ENCODE measurements around the gene MINK1.

Gene MINK1

GRCh38 chr17:4945176-4945943 lies 112.2 kb downstream of the MINK1 start (continued):
- TF ChIP-seq ZNF280D (tag by site-specific recombination; IDR thresholded peaks at IDR 0.05), result no peak
- TF ChIP-seq ZNF266 (tag by site-specific recombination; IDR thresholded peaks at IDR 0.05; ENCODE audit: low read depth), result no peak
- peak; percentile 80 for TF ChIP-seq ZEB2 (tag by site-specific recombination; IDR thresholded peaks at IDR 0.05)
- TF ChIP-seq, protein P1, sequence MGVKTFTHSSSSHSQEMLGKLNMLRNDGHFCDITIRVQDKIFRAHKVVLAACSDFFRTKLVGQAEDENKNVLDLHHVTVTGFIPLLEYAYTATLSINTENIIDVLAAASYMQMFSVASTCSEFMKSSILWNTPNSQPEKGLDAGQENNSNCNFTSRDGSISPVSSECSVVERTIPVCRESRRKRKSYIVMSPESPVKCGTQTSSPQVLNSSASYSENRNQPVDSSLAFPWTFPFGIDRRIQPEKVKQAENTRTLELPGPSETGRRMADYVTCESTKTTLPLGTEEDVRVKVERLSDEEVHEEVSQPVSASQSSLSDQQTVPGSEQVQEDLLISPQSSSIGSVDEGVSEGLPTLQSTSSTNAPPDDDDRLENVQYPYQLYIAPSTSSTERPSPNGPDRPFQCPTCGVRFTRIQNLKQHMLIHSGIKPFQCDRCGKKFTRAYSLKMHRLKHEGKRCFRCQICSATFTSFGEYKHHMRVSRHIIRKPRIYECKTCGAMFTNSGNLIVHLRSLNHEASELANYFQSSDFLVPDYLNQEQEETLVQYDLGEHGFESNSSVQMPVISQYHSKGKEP (tag by site-specific recombination; IDR thresholded peaks at IDR 0.05), result peak; percentile 15; the same call in 1 of the 2 replicates
- TF ChIP-seq ZSCAN5A (tag by site-specific recombination; IDR thresholded peaks at IDR 0.05), result no peak
- peak; percentile 90 for TF ChIP-seq HIC1 (tag by site-specific recombination; IDR thresholded peaks at IDR 0.05)
- TF ChIP-seq ZNF529 (tag by site-specific recombination; IDR thresholded peaks at IDR 0.05; ENCODE audit: insufficient replicate concordance), result no peak
- TF ChIP-seq OVOL3 (tag by site-specific recombination; IDR thresholded peaks at IDR 0.05), result no peak
- no peak for TF ChIP-seq GLI2 (tag by site-specific recombination; IDR thresholded peaks at IDR 0.05; ENCODE audit: borderline replicate concordance, low read depth)
- TF ChIP-seq ZNF146 (tag by site-specific recombination; IDR thresholded peaks at IDR 0.05), result no peak
- no peak for TF ChIP-seq ZNF701 (tag by site-specific recombination; IDR thresholded peaks at IDR 0.05)
- no peak for TF ChIP-seq ZNF677 (tag by site-specific recombination; IDR thresholded peaks at IDR 0.05)
- TF ChIP-seq ZFHX2 (tag by site-specific recombination; conservative IDR thresholded peaks at IDR 0.05), result peak; percentile 44; the same call in 1 of the 2 replicates
- TF ChIP-seq ZNF335 (tag by site-specific recombination; conservative IDR thresholded peaks at IDR 0.05), result no peak
- no peak for TF ChIP-seq ZNF112 (tag by site-specific recombination; IDR thresholded peaks at IDR 0.05)
- no peak for TF ChIP-seq ZBTB1 (tag by site-specific recombination; IDR thresholded peaks at IDR 0.05)
- TF ChIP-seq ZSCAN23 (tag by site-specific recombination; IDR thresholded peaks at IDR 0.05), result no peak
- TF ChIP-seq, protein P2, sequence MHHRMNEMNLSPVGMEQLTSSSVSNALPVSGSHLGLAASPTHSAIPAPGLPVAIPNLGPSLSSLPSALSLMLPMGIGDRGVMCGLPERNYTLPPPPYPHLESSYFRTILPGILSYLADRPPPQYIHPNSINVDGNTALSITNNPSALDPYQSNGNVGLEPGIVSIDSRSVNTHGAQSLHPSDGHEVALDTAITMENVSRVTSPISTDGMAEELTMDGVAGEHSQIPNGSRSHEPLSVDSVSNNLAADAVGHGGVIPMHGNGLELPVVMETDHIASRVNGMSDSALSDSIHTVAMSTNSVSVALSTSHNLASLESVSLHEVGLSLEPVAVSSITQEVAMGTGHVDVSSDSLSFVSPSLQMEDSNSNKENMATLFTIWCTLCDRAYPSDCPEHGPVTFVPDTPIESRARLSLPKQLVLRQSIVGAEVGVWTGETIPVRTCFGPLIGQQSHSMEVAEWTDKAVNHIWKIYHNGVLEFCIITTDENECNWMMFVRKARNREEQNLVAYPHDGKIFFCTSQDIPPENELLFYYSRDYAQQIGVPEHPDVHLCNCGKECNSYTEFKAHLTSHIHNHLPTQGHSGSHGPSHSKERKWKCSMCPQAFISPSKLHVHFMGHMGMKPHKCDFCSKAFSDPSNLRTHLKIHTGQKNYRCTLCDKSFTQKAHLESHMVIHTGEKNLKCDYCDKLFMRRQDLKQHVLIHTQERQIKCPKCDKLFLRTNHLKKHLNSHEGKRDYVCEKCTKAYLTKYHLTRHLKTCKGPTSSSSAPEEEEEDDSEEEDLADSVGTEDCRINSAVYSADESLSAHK (tag by site-specific recombination; IDR thresholded peaks at IDR 0.05), result no peak
- peak; percentile 93 for TF ChIP-seq KLF1 (tag by site-specific recombination; IDR thresholded peaks at IDR 0.05)
- no peak for TF ChIP-seq ZNF23 (tag by site-specific recombination; IDR thresholded peaks at IDR 0.05; ENCODE audit: borderline replicate concordance)
- TF ChIP-seq ZNF585B (tag by site-specific recombination; IDR thresholded peaks at IDR 0.05), result no peak
- no peak for TF ChIP-seq BCL11B (tag by site-specific recombination; IDR thresholded peaks at IDR 0.05; ENCODE audit: low read depth)
- TF ChIP-seq ZBTB11 (tag by site-specific recombination; conservative IDR thresholded peaks at IDR 0.05; ENCODE audit: low read depth), result no peak
- no peak for TF ChIP-seq ZFP41 (tag by site-specific recombination; IDR thresholded peaks at IDR 0.05; ENCODE audit: borderline replicate concordance)
